Measurements from ENCODE around the gene IGF1. TPM values are rescaled to one million over a fixed set of nuclear protein-coding genes. Genes with fewer than 3 reads are reported as not detected.

The IGF1 gene
- total RNA-seq, 1 experiment from 2014 or later = not detected

DNA sequence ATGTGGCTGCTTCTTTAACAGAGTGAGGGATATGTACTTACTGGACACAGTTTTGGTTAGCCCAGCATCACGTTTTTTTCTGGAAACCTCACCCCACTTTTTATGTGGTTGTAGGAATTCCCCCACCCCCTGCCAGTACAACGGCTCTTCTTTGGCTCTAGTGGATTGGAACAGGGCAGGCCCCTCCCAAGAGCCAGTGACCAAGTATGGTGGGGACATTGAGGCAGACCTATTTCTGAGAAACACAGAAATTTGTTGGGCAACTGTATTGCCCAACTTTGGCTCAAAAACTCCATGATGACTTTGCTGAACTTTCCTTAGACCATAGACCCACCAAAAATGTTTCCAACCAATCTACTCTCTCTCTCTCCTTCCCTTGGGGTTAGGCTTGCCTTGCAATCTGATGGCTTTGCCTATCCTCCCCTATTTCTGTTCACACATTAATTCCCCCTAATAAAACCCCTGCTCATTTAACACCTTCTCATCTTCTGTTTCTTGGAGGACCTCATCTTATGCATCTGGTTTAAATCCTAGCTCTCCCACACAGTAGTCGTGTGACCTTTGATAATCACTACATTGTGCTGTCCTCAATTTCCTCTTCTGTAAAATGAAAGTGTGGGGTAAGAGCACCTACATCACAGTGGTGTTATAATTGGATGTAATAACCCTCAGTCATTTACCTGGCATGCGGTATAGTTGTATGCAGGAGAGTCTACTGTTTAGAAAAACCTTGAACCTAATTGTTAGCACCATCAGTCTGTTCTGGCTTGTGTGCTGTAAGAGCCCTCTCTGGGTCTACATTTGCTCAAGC, 71.7 kb downstream of the IGF1 start:
- H3K36me3 Mint-ChIP-seq (ENCODE audit: insufficient read depth, unreplicated experiment) = no peaks in the 10 kb centered on the region
- no peak overlapping the region for H3K4me3 Mint-ChIP-seq (ENCODE audit: low read depth, unreplicated experiment)
- no peak for DNase-seq
- BruUV-seq (replicated peaks) = no TSS peak
- peaks cover 4% of the 10 kb centered on the region for H3K9me3 Mint-ChIP-seq (ENCODE audit: low read depth, unreplicated experiment)
- TF ChIP-seq, protein P1, sequence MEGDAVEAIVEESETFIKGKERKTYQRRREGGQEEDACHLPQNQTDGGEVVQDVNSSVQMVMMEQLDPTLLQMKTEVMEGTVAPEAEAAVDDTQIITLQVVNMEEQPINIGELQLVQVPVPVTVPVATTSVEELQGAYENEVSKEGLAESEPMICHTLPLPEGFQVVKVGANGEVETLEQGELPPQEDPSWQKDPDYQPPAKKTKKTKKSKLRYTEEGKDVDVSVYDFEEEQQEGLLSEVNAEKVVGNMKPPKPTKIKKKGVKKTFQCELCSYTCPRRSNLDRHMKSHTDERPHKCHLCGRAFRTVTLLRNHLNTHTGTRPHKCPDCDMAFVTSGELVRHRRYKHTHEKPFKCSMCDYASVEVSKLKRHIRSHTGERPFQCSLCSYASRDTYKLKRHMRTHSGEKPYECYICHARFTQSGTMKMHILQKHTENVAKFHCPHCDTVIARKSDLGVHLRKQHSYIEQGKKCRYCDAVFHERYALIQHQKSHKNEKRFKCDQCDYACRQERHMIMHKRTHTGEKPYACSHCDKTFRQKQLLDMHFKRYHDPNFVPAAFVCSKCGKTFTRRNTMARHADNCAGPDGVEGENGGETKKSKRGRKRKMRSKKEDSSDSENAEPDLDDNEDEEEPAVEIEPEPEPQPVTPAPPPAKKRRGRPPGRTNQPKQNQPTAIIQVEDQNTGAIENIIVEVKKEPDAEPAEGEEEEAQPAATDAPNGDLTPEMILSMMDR (IDR thresholded peaks at IDR 0.05; ENCODE audit: unreplicated experiment) = no peak
- intact Hi-C loops (cut with micrococcal nuclease; ENCODE audit: unreplicated experiment) = no loop called here
- no peak overlapping the region for H3K27ac Mint-ChIP-seq (ENCODE audit: unreplicated experiment)
- no peaks in the 10 kb centered on the region for H3K4me1 Mint-ChIP-seq (ENCODE audit: low read depth, unreplicated experiment)
- CTCF ChIA-PET = no interaction called here
- H3K27me3 Mint-ChIP-seq (ENCODE audit: unreplicated experiment) = no peaks in the 10 kb centered on the region

DNA sequence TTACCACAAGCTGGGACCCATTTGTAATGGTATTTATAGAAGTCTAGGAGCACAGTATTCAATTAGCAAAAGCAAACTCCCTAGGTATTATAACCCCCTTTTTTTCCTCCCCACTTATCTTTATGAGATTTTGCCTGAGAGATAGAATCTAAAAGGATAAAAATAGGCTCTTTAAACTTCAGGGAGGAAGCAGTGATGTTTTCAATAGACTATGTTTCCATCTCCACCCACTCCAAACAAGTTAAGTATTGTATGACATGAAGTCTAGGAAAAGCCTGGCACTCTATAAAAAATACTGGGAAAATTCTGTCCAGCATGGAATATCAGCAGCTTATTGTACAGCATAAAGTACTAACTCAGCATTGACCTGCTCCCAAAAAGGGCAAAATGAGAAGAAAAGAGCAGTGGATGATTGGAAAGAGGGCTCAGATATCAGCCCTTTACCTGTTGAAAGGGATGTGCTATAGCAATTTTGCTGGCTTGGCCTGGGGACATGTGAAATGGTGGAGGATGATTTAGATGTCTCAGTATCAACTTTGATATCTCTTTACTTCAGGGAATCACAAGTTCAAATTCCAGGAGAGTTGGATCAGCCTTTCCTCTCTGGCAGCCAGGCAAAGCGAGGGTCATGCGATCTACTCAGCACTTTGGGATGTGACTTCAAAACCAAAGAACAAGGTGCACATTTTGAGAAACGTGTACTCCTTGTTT, 72.4 kb downstream of the IGF1 start:
- CTCF ChIA-PET = no interaction called here
- Mint-ChIP-seq H3K27me3 (ENCODE audit: unreplicated experiment) (no peaks in the 10 kb centered on the region), H3K4me3 (ENCODE audit: low read depth, unreplicated experiment) (no peak overlapping the region), H3K4me1 (ENCODE audit: low read depth, unreplicated experiment) (no peaks in the 10 kb centered on the region), H3K27ac (ENCODE audit: unreplicated experiment) (no peak overlapping the region), H3K9me3 (ENCODE audit: low read depth, unreplicated experiment) (peaks cover 4% of the 10 kb centered on the region), H3K36me3 (ENCODE audit: insufficient read depth, unreplicated experiment) (no peaks in the 10 kb centered on the region)
- BruUV-seq (replicated peaks) = no TSS peak
- intact Hi-C loops (cut with micrococcal nuclease; ENCODE audit: unreplicated experiment) = no loop called here
- DNase-seq = no peak
- TF ChIP-seq, protein P1 (IDR thresholded peaks at IDR 0.05; ENCODE audit: unreplicated experiment) = no peak

DNA sequence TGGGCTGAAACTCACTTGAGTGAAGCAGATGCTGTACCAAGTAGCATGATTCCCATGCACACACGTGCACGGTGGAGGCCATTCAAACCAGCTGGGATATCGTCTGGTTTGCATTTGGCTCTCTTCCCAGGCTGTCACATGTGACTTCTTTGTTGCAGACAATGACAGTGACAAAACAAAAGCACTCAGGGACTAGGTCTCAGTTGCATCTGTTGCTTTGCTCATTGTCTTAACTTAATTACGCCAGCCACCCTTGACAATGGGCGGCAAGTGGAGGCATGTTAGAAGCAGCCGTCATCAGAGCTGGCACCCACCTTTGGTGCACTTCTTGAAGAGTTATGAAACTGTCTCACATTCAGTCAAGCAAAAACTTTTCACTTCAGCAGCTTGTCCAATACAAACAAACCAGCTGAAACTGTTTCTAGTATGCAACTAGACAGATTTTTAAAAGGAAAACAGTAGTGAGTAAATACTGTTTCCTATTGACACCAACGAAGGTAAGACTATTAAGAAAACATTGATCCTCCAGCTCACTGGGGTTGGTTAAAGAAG, 74.3 kb downstream of the IGF1 start:
- Mint-ChIP-seq H3K27me3 (ENCODE audit: unreplicated experiment) (no peaks in the 10 kb centered on the region), H3K4me3 (ENCODE audit: low read depth, unreplicated experiment) (no peak overlapping the region), H3K4me1 (ENCODE audit: low read depth, unreplicated experiment) (no peaks in the 10 kb centered on the region), H3K27ac (ENCODE audit: unreplicated experiment) (no peak overlapping the region), H3K36me3 (ENCODE audit: insufficient read depth, unreplicated experiment) (no peaks in the 10 kb centered on the region), H3K9me3 (ENCODE audit: low read depth, unreplicated experiment) (peaks cover 4% of the 10 kb centered on the region)
- CTCF ChIA-PET = interaction anchor here (0.7 kb wide), 1 partner anchor 280 kb away, joined by 4 read pairs; no protein-coding TSS in a partner anchor
- intact Hi-C loops (cut with micrococcal nuclease; ENCODE audit: unreplicated experiment) = no loop called here
- no peak for DNase-seq
- no TSS peak for BruUV-seq (replicated peaks)
- TF ChIP-seq, protein P1 (IDR thresholded peaks at IDR 0.05; ENCODE audit: unreplicated experiment) = no peak

DNA sequence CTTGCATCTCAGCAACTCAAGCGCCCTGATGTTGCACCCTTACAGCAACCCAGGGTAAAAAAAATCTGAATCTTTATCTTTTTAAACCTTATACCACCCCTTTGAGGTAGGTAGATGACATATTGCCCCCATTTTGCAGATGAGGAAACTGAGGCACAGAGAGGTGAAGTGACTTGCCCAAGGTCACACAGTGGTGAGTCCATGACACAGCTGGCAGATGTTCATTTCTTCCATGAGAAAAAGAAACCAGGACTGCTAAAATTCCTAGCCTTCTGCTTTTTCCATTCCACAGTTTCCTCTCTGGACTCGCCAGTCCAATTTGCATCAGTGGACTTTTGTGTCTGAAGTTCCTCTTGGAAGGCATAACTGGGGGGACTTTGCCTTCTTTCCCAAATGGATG, 79.3 kb downstream of the IGF1 start:
- DNase-seq = no peak
- Mint-ChIP-seq H3K36me3 (ENCODE audit: insufficient read depth, unreplicated experiment) (no peaks in the 10 kb centered on the region), H3K9me3 (ENCODE audit: low read depth, unreplicated experiment) (peaks cover 2% of the 10 kb centered on the region), H3K27me3 (ENCODE audit: unreplicated experiment) (no peaks in the 10 kb centered on the region), H3K27ac (ENCODE audit: unreplicated experiment) (no peak overlapping the region), H3K4me3 (ENCODE audit: low read depth, unreplicated experiment) (no peak overlapping the region), H3K4me1 (ENCODE audit: low read depth, unreplicated experiment) (no peaks in the 10 kb centered on the region)
- intact Hi-C loops (cut with micrococcal nuclease; ENCODE audit: unreplicated experiment) = no loop called here
- TF ChIP-seq, protein P1 (IDR thresholded peaks at IDR 0.05; ENCODE audit: unreplicated experiment) = no peak
- CTCF ChIA-PET = no interaction called here
- no TSS peak for BruUV-seq (replicated peaks)
